GM21825 (cell line): ENCODE data around the gene SLC25A12.
"Not testable (repeated sequence)": the region's sequence is repeated elsewhere in the genome, so short reads cannot be mapped to it uniquely, and the experiment has no call there.

Experiments
- ATAC-seq: cut with Tn5 transposase; IDR thresholded peaks from one replicate; pipeline ENCODE4 v1.9.1; 2021; ENCODE audit warnings: mild to moderate bottlenecking, moderate library complexity; ENCODE audit not compliant: unreplicated experiment

SLC25A12 gene, protein sequence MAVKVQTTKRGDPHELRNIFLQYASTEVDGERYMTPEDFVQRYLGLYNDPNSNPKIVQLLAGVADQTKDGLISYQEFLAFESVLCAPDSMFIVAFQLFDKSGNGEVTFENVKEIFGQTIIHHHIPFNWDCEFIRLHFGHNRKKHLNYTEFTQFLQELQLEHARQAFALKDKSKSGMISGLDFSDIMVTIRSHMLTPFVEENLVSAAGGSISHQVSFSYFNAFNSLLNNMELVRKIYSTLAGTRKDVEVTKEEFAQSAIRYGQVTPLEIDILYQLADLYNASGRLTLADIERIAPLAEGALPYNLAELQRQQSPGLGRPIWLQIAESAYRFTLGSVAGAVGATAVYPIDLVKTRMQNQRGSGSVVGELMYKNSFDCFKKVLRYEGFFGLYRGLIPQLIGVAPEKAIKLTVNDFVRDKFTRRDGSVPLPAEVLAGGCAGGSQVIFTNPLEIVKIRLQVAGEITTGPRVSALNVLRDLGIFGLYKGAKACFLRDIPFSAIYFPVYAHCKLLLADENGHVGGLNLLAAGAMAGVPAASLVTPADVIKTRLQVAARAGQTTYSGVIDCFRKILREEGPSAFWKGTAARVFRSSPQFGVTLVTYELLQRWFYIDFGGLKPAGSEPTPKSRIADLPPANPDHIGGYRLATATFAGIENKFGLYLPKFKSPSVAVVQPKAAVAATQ

DNA sequence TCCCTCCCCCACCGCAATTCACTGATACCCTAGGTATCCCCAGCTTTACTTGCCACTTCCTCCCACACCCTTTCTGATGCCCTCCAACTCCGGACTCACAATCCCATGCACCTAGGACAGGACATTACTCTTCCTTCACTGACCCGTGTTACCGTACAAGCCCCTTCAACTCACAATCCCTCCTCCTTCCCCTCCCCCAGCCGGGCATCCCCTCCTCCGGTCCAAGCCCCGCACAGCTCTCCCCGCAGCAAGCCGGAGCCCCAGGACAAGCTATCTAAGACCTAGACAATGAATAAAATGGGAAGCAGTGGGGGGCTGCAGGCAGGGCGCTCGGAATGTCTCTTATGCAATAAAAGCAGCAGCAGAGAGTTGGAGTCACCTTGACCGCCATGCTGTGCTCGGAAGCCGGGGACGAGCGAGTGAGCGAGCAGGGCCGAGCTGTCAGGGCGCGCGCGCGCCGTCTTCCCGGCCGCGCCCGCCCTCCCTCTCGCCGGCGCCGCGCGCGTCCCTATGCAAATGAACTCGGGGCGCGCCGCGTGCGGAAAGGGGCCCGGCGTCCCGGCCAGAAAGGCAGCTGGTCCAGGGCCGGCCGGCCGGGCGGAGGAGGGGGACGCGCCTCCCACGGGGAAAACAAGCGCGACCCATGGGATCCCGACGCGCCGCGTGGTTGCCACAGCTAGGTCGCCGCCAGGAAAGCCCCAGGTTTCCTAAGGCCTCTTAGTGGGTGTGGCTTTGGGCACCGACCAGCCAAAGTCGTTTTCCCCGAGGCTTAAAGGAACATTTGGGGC, at the start of gene SLC25A12:
Gene SLC25A12 (minus strand): TSS at position 421 of the 788 bp plus-strand sequence. CDS start 30 bp downstream, at position 391.
- ATAC-seq, result peak; percentile 93

DNA sequence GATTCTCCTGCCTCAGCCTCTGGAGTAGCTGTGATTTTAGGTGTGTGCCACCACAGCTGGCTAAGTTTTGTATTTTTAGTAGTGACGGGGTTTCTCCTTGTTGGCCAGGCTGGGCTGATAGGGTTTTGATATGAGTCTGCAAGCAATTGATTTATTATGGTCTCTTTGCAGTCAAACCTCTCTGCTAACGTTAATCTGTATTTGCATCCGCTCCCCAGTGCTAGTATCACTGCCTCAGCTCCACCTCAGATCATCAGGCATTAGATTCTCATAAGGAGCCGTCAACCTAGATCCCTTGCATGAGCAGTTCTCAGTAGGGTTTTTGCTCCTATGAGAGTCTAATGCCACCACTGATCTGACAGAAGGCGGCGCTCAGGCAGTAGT, 47.3 kb upstream of the SLC25A12 start:
- ATAC-seq, result no peak

DNA sequence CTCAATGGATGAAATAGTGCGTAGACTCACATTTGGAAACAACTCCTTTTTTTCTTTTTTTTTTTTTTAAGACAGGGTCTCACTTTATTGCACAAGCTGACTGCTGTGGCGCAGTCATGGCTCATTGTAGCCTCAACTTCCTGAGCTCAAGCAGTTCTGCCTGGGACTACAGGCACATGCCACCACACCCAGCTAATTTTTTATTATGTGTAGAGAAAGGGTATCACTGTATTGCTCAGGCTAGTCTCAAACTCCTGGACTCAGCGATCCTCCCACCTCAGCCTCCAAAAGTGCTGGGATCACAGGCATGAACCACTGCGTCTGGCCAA, 45.7 kb upstream of the SLC25A12 start:
- ATAC-seq, result no peak

DNA sequence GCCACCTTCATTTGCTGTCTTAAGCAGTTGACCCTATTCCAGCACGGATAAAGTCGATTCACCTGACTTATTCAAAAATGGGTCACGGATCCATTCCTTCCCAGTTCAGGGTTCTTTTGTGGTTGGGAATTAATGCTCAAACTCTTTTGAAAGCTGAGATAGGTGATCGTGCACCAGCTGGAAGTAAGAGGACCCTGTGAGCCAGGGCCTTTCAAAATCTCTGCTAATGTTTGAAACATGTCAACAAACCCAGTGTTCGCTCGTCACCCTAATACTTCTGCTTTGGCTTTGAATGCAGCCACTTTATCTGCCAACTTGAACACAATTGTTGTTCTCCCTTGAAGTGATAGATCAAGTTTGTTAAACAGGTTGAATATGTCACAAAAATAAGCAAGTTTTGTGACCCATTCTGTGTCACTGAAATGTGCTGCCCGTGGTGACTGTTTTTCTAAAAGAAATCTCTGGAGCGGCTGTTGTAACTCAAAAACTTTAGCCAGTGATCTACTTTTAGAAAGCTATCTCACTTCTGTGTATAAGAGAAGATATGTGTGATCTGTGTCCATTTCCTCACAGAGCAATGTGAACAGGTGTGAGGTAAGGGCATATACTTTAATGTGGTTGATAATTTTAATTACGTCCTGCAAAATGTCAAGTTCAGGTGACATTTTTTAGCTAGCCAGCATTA, 45.2 kb upstream of the SLC25A12 start:
- no peak for ATAC-seq

DNA sequence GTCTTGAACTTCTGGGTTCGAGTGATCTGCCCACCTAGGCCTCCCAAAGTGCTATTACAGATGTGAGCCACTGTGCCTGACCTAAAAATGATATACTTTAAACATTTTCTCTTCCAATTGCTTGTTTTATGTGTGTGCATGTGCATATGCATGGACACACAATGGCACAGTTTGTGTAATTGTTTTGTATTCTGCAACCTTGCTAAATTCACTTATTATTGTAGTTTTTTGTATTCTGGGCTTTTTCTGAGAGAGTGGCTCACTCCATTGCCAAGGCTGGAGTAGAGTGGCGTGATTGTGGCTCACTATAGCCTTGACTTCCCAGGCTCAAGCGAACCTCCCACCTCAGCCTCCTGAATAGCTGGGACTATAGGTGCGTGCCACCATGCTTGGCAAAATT, 36.3 kb upstream of the SLC25A12 start:
- no peak for ATAC-seq

DNA sequence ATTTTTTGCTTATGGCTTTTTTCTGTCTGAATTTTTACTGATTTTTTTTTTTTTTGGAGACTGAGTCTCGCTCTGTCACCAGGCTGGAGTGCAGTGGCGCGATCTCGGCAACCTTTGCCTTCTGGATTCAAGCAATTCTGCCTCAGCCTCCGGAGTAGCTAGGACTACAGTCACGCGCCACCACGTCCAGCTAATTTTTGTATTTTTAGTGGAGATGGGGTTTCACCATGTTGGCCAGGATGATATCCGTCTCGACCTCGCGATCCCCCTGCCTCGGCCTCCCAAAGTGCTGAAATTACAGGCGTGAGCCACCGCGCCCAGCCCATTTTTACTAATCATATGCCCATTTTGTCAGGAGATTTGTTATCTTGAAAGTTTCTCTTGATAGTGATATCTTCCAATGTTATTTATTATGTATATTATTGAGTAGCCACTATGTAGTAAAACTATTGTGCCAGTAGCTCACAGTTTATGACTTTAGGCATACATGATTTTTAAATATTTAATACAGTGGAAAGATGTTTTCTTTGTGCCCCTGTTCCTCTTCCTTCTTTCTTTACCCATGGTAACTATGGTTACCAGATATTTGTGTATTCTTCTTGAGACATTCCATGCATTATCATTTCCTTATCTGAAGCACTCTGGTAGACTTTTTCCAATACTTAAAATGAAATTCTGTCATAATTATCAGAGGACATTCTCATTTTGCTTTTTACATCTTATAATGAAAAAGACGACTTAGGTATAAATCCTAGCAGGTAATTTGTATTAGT, 30.3 kb upstream of the SLC25A12 start:
- ATAC-seq, result no peak

DNA sequence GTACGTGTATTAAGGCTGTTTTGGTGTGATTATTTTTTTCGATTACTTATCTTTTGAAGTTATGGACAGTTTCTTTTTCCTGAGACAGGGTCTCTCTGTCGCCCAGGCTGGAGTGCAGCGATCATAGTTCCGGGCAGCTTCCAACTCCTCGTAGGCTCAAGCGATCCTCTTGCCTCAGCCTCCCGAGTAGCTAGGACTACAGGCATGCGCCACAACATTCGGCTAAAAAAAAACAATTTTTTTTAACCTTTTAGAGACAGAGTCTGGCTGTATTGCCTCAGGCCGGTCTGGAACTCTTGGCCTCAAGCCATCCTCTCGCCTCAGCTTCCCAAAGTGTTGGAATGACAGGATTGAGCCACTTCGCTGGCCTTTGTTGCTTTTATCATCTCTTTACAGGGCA, 29.2 kb upstream of the SLC25A12 start:
- no peak for ATAC-seq

DNA sequence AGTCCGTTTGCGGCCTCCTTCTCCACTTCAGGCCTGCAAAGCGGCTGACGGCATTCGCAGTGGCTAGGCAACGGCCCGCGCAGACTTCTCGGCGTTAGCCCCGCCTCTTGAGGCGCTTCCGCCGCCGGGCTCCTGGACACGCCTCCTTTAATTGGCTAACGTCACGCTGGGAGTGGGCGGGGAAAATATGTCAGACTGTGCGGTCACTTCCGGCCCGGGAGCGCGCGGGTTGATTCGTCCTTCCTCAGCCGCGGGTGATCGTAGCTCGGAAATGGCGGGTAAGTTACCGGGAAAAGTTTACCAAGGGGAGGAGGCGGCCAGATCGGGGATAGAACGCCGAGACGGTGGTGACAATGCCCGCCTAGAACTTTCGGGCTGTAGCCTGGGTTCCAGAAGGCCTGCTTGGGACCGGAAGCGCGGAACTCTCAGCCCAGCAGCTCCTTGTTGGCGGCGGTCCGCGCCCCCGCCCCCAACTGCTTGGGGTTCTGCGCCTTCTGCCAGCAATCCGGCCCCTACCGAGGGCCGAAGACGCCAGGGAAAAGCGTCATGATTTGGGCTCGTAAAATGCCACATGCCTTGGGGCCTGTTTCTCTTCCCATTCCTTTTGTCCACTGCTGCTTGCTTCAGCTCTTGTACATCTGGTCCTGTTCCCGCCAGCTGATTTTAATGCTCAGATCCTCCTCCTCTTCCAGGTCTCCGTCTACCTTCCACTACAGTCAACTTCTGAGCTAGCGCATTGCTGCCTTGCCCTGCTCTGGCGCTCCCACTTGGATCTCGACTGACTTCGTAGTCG, 28.4 kb upstream of the SLC25A12 start, which contains the start of gene HAT1:
Gene HAT1 (plus strand): TSS at position 232 of the 793 bp plus-strand sequence. CDS start 40 bp downstream, at position 272.
- peak; percentile 96 for ATAC-seq

DNA sequence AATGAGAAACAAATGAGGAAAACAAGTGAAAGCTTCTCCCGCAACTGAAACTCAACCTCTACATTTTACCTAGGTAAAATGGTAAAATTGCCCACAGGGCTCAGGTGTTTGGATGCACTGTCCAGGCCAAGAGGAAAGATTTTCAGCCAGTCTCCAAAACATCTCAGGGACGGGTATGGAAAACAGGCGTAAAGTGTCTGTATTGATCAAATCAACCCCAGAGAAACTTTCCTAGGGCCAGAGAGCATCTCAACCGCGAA, 27.9 kb upstream of the SLC25A12 start:
- no peak for ATAC-seq

DNA sequence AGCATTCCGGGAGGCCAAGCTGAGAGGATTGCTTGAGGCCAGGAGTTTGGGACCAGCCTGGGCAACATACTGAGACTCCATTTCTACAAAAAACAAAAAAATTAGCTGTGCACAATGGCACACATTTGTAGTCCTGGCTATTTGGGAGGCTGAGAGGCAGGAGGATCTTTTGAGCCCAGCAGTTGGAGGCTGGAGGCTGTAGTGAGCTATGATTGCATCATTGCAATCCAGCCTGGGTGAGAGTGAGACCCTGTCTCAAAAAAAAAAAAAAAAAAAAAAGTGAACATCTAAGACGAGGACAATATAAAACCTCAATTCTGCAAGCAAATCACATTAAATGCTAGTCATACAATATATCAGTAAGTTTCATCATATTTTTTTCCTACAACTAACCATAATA, 25.4 kb upstream of the SLC25A12 start:
- ATAC-seq, result no peak

DNA sequence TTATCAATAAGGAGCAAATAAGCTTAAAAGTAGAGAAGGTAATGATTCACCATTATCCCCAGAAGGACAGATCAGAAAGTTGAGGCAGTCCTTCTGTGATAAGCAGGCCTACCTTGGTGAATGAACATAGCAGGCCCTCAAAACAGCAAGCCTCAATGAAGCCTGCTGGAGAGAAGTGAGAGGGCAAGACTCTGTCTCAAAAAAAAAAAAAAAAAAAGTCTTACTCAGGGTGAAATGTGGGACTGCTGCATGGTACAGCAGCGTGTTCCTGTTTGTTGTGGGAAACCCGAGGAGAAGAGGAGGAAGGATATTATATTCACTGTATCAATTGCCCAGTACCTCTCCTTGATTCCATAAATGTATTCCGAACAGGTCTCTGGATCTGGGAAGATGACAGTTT, 19.5 kb upstream of the SLC25A12 start:
- no peak for ATAC-seq

DNA sequence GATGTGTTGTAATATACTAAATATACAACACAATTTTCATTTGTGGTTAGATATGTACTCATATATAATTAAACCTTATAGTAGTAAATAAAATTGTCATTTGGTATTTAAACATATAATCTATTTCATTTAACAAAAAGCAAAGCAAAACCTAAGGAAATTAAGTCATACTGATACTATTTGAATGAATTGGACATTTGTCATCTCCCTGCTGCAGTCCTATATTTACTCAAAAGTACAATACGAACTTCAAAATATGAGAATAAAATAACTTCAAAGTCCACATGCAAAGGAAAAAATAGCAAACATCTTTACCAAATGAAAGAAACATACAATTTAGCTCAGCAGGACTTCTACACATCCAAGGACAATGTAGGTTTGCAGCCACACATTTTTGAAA, 16.4 kb upstream of the SLC25A12 start:
- ATAC-seq, result no peak

DNA sequence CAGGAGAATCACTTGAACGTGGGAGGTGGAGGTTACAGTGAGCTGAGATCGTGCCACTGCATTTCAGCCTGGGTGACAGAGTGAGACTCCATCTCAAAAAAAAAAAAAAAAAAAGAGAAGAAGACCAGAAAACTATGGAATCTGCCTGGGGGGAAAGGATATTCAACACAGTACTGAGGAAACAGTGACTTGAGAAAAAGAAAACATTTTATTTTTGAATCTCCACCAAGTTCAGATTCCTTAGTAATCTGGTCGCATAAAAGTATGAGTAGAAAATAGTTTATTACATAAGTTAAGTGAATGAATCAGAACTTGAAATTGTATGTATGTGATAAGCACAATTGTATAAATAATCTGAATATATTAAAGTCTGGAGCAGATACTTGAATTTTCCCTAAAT, 15.2 kb upstream of the SLC25A12 start:
- no peak for ATAC-seq

DNA sequence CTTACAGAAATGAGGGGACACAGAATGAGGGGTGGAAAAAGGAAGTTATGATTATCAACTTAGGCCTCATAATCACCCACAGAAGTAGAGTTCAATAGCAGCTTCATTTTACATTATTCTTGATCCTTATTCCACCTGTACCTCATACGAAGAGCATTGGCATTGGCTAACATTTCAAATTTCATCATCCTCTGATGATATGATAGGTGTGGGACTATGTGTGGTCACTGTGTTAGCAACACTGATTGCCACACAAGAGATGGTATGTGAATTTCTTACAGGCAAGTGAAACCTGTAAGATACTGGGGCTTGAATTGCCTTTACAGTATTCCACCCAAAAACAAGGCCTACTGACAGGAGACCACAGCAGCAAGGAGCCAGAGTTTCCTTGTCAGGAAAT, 14.2 kb upstream of the SLC25A12 start:
- ATAC-seq, result no peak

DNA sequence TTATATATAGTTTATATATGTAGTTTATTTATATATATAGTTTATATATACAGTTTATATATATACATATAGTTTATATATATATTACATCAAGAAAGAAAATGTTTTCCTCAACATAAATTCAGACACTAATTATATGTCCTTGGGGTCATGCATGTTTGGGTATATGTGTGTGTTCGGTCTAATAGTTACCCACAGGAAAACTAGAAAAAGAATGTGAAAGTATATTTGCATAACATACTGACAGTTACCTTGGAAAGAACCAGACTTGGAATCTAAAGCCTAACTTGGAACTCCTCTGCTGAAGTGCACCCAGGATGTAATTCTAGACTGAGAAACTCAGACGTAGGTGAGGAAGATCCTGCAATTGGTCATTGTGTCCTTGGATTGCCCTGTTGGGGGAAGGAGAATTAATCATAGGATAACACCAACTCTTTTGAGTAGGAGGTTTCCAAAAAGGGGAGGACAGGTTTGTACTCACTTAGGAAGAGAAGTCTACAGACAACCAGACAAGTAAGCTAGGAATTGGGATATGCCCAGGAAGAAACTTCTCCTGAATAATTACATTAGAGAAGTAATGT, 8.9 kb upstream of the SLC25A12 start:
- ATAC-seq, result no peak

DNA sequence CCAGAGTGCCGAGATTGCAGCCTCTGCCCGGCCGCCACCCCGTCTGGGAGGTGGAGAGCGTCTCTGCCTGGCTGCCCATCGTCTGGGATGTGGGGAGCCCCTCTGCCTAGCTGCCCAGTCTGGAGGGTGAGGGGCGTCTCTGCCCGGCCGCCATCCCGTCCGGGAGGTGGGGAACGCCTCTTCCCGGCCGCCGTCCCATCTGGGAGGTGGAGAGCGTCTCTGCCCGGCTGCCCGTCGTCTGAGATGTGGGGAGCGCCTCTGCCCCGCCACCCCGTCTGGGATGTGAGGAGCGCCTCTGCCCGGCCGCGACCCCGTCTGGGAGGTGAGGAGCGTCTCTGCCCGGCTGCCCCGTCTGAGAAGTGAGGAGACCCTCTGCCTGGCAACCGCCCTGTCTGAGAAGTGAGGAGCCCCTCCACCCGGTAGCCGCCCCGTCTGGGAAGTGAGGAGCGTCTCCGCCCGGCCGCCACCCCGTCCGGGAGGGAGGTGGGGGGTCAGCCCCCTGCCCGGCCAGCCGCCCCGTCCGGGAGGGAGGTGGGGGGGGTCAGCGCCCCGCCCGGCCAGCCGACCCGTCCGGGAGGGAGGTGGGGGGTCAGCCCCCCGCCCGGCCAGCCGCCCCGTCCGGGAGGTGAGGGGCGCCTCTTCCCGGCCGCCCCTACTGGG, 5.7 kb upstream of the SLC25A12 start:
- not testable (repeated sequence) for ATAC-seq

DNA sequence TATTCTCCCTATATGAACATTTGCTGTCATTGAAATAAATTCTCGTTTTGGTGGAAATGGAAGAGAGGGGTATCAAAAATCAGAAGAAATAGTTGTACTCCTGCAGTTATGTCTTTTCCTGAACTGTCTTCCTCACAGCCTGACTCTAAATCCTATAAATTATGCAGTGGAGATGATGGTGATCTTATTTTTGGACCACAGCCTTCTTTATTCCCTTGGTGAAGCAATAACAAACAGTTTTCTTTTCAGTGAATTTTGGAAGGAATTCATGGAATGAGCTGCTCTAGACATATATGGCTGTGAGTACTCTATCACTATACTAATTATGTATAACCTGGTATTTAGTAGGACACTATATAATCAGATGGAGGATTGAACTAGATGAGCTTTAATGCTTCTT, 1.7 kb upstream of the SLC25A12 start:
- no peak for ATAC-seq

DNA sequence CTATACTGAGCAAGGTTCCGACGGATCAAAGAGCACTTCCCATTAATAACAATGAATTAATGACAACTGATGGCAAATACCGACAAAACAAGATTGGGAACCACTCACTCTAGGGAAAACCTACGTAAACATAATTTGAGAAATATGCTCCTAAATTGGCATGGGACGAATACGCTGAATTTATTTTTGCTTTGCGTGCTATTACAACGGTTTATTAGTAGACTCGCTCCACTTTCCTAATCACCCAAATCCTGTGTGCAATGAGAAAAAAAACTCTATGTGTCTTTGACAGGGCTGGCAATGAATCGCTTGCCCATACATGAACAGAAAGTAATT, 536 bp upstream of the SLC25A12 start:
- no peak for ATAC-seq

DNA sequence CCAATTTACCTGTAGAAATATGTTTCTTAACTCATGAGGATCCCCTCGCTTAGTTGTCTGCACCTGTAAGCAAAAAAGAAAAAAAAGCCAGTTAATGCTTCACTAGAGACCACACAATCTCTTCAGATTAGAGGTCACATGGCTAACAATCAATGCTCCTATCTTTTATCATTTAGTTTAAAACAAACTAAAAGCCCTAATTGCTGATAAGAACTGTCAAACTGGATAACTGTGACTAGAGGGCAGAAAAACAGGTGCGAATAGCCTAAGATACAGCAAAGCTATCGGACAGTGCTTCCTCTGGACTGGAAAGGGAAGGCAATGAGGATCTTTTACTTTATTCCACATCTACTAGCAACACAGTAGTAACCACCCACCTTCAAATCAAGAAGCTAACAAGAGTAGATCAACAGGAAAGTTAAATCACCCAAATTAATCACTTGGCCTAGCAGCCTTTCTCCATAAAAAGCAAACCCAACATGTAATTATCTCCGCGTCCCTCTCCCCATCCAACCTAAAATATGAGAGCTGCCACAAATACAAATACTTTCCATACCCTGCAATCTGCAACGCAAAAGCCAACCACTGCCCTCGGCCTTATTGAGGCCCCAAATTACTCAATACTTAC, 734 bp downstream of the SLC25A12 start:
- no peak for ATAC-seq
